Activated T-cell treated with anti-CD3 and anti-CD28 coated beads, Interleukin-2, amount 50 U/mL, for 72 hours (primary cell): Measurements from ENCODE around the gene THSD7A. TPM values are rescaled to one million over a fixed set of nuclear protein-coding genes. Genes with fewer than 3 reads are reported as not detected.

Experiments used
- ATAC-seq, 2 donors: fragments of 150-1000 bp; cut with Tn5 transposase; replicated peaks in 1 of 2; 2 replicates each; pipeline ENCODE4 v1.10.0; 2021; ENCODE audit warnings: moderate library complexity in 2 of 2, mild to moderate bottlenecking in 1 of 2
- DNase-seq, 2 donors: peaks; one replicate each; pipeline ENCODE4 v3.0.0; 2021 to 2022; ENCODE audit warnings: mixed read lengths in 1 of 2
- H3K27ac Mint-ChIP-seq: one replicate; pipeline ENCODE4 v1.8.0; 2022; ENCODE audit warnings: mild to moderate bottlenecking, moderate library complexity, mixed read lengths
- H3K27me3 Mint-ChIP-seq: one replicate; pipeline ENCODE4 v1.8.0; 2022; ENCODE audit warnings: low read depth, mixed read lengths
- H3K36me3 Mint-ChIP-seq, 2 donors: one replicate each; pipeline ENCODE4 v1.8.0; 2022; ENCODE audit warnings: mixed read lengths in 2 of 2, mild to moderate bottlenecking in 1 of 2; ENCODE audit not compliant: insufficient read depth in 2 of 2
- H3K4me1 Mint-ChIP-seq: one replicate; pipeline ENCODE4 v1.8.0; 2022; ENCODE audit warnings: low read depth, mixed read lengths
- H3K4me3 Mint-ChIP-seq, 2 donors: one replicate each; pipeline ENCODE4 v1.8.0; 2022; ENCODE audit warnings: mild to moderate bottlenecking in 2 of 2, mixed read lengths in 2 of 2, moderate library complexity in 2 of 2
- H3K9me3 Mint-ChIP-seq, 2 donors: one replicate each; pipeline ENCODE4 v1.8.0; 2022; ENCODE audit warnings: mixed read lengths in 2 of 2
- total RNA-seq, 2 donors: library from RNA; stranded (reverse); gene quantifications; one replicate each; pipeline ENCODE4 v1.2.3, GENCODE V29; 2022

The THSD7A gene
- total RNA-seq, 2 donors from 2014 or later: not detected

DNA sequence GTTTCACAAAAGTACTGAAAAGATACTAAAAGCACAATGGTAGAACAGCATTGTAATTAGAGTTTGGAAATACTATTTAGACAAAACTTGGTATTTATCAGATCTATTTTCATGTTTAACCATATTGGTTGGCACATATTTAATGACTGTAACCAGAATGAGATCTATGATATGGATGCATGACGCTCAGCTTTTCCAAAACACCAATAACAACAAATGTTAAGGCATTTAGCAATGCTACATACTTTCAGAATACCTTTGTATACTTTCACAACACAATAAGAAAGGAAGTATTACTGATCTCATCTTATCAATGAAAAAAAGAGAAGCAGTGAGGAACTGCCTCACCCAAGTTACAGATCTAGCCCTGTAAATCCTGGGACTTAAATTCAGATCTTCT is 74.8 kb downstream of the THSD7A start:
- H3K4me1 Mint-ChIP-seq: no peaks in the 10 kb centered on the region
- no peak for DNase-seq
- no peak overlapping the region for H3K4me3 Mint-ChIP-seq
- no peaks in the 10 kb centered on the region for H3K36me3 Mint-ChIP-seq
- no peaks in the 10 kb centered on the region for H3K27me3 Mint-ChIP-seq
- no peaks in the 10 kb centered on the region for H3K9me3 Mint-ChIP-seq
- no peak overlapping the region for H3K27ac Mint-ChIP-seq
- ATAC-seq: no peak

DNA sequence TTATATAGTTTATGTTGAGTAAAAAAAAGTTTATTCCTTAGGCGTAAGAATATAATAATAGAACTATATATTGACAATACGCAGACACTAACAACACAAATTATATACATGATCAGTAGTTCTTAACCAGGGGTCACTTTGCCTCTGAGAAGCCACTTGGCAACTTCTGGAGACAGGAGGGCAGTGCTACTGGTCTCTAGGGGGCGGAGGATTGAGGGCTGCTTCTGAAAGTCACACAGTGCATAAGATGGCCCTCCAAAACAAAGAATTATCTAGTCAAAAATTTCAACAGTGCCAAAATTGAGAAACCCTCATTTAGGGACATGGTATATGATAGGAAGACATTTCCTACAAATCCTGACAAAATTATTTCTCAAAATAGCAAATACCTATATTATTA is 77.1 kb downstream of the THSD7A start:
- Mint-ChIP-seq H3K9me3 (no peaks in the 10 kb centered on the region), H3K27ac (no peak overlapping the region), H3K4me1 (no peaks in the 10 kb centered on the region), H3K27me3 (no peaks in the 10 kb centered on the region), H3K4me3 (no peak overlapping the region), H3K36me3 (no peaks in the 10 kb centered on the region)
- no peak for ATAC-seq
- no peak for DNase-seq

DNA sequence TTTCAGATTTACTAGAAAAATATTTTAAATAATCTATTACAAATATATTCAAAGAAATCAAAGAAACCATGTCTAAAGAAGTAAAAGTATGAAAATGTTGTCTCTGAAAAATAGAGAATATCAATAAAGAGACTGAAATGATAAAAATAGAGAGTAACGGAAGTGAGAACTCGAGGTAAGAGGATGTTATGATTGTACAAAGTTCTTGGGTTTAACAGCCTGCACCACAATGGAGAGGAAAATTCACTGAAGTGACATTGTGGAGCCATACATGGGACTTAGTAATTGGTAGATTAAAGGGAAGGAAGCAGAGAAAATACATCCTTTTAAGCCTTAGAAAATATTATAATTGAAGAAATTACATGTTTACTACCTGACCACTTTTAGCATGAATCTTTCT is 77.9 kb downstream of the THSD7A start:
- Mint-ChIP-seq H3K4me1 (no peaks in the 10 kb centered on the region), H3K4me3 (no peak overlapping the region), H3K36me3 (no peaks in the 10 kb centered on the region), H3K27me3 (no peaks in the 10 kb centered on the region), H3K27ac (no peak overlapping the region), H3K9me3 (no peaks in the 10 kb centered on the region)
- DNase-seq: no peak
- no peak for ATAC-seq

DNA sequence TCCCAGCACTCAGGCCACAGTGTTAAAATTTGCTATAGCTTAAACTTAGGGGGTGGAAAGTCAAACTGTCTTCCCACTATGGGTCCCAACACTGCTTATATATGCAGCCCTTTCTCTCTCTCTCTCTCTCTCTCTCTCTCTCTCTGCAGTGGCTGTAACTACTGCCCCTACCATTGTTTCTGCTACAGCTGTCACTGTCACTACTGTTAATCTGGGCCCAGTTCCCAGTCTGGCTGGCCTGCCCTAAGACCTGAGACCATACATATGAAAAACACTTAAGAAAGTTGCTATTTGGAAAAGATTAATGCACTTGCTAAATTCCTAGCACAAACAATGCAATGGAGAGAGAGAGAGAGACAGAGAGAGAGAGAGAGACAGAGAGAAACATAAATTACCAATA is 78.6 kb downstream of the THSD7A start:
- no peak for DNase-seq
- Mint-ChIP-seq H3K4me1 (no peaks in the 10 kb centered on the region), H3K9me3 (no peaks in the 10 kb centered on the region), H3K4me3 (no peak overlapping the region), H3K27ac (no peak overlapping the region), H3K36me3 (no peaks in the 10 kb centered on the region), H3K27me3 (no peaks in the 10 kb centered on the region)
- ATAC-seq: no peak

DNA sequence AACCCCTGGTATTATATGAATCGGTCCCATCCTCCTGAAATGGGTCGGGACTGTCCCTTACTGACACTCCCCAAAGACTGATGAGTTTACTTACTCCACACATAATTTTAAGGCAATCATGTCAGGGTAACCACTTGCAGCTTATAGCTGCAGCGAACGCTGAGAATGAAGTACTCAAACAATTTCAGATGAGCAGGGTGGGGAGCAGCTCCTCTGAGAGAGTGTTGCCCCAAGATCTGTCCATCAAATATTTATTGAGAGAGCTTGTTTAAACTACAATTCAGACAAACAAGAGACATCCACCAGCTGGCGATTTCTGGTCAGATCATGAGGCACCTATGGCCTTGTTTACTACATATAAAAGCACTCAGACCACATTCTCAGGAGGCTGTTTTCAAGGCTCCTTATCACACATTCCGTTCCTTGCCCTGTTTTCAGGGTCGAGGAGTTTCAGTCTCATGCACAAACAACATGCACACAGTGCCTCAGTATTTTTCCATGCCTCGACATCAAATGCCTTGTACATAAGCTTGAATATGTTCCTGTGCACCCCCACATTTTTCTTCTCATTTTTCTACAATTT is 80.1 kb downstream of the THSD7A start:
- no peak for DNase-seq
- Mint-ChIP-seq H3K36me3 (no peaks in the 10 kb centered on the region), H3K27ac (no peak overlapping the region), H3K27me3 (no peaks in the 10 kb centered on the region), H3K4me1 (no peaks in the 10 kb centered on the region), H3K9me3 (no peaks in the 10 kb centered on the region), H3K4me3 (no peak overlapping the region)
- ATAC-seq: no peak

DNA sequence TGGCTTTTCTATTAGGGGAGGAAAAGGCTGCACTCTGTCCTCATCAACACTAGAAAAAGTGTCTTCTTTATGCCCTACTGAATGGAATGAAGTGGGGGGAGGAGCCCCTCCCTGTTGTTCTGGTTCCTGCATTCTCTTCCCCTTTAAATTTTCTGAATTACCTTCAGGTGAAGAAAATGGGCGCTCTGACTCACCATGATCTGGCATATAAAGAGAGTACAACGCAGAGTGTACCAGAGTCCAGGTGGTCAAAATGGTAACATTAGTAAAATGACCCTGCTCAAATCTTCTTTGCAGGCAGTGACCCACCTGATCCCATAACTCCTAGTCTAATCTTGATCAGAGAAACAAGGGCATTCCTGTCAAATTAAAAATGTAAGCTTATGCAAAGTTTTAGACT is 80.7 kb downstream of the THSD7A start:
- DNase-seq (no peak), ATAC-seq (no peak)
- Mint-ChIP-seq H3K4me3 (no peak overlapping the region), H3K9me3 (no peaks in the 10 kb centered on the region), H3K27ac (no peak overlapping the region), H3K27me3 (no peaks in the 10 kb centered on the region), H3K4me1 (no peaks in the 10 kb centered on the region), H3K36me3 (no peaks in the 10 kb centered on the region)

DNA sequence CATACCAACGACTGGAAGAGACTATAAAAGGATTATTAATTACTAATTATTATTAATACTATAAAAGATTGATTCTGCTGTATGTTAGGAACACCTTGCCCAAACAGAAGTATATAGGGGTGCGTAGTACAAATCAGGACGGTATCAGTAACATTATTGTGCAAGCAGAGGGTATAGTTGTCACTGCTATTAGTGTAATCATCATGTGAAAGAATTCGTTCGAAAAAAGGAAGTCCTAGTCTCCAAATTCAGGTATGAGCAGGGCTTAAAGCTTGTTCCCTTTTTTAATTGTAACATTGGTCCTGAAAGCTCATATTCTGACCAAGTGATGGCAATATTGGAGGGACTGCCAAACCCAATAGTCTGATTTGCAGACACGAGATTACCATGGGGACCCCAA is 81.8 kb downstream of the THSD7A start:
- no peak for ATAC-seq
- Mint-ChIP-seq H3K4me1 (no peaks in the 10 kb centered on the region), H3K36me3 (no peaks in the 10 kb centered on the region), H3K4me3 (no peak overlapping the region), H3K27me3 (no peaks in the 10 kb centered on the region), H3K27ac (no peak overlapping the region), H3K9me3 (no peaks in the 10 kb centered on the region)
- no peak for DNase-seq

DNA sequence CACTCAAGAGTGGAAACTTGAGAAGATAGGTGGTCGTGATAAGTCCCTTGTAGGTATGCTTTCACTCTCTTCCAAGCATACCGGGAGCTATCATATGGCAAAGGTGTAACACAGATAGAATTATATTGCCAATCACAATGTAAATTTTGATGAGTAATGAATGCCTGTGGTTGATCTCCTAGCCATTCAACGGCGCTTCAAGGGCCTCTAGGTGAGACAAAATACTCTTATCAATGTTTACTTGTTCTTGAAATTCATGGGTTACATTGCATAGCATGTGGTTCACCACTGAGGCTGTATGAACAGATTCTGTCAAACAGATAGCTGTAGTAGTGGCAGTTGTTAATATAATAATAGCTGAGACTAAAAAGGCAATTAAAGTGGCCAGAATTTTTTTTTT is 82.4 kb downstream of the THSD7A start:
- ATAC-seq (no peak), DNase-seq (no peak)
- Mint-ChIP-seq H3K36me3 (no peaks in the 10 kb centered on the region), H3K27ac (no peak overlapping the region), H3K4me1 (no peaks in the 10 kb centered on the region), H3K27me3 (no peaks in the 10 kb centered on the region), H3K4me3 (no peak overlapping the region), H3K9me3 (no peaks in the 10 kb centered on the region)

DNA sequence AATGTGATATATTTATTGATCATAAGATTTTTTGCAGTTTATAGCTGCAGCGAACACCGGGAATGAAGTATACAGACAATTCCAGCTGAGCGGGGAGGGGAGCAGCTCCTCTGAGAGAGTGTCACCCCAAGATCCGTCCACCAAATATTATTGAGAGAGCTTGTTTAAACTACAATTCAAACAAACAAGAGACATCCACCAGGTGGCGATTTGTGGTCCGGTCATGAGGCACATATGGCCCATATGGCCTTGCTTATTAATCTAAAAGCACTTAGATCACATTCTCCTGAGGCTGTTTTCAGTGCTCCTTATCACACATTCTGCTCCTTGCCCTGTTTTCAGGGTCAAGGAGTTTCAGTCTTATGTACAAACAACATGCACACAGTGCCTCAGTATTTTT is 83.1 kb downstream of the THSD7A start:
- ATAC-seq (no peak), DNase-seq (no peak)
- H3K4me1 Mint-ChIP-seq: no peaks in the 10 kb centered on the region
- no peaks in the 10 kb centered on the region for H3K9me3 Mint-ChIP-seq
- no peaks in the 10 kb centered on the region for H3K27me3 Mint-ChIP-seq
- no peaks in the 10 kb centered on the region for H3K36me3 Mint-ChIP-seq
- H3K27ac Mint-ChIP-seq: no peak overlapping the region
- H3K4me3 Mint-ChIP-seq: no peak overlapping the region

DNA sequence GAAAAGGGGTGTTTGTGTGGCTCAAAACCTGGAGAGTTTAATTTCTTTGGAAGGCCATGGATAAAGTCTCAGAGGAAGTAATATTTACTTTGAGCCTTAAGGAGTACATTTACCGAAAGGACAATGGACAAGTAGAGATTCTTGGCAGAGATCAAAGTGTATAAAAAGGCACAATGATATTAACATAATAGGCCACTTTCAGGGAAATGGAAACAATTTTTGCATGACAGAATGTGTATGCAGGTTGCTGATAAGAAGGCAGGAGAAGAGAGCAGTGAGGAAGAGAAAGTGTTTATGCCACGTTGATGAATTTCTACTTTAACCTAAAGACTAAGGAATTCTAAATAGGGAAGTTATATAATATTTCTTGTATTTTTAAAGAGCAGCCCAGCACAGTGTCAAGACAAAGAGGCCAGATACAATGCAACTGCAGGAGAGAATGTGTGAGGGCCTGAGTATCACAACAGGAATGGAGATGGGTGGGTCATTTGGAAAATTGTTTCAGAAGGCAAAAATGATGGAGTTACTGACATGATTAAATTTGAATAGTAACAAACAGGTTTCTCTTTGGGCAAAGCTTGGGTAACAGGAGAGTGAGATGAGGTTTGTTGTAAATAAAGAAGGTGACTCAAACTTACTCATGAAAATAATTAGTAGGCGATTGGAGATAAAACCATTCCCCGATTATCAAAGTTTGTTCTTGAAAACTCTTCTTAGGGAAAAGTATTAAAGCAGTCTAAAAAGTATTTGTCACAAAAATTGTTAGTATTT is 84.1 kb downstream of the THSD7A start:
- ATAC-seq: no peak
- no peak overlapping the region for H3K4me3 Mint-ChIP-seq
- H3K27ac Mint-ChIP-seq: no peak overlapping the region
- no peaks in the 10 kb centered on the region for H3K36me3 Mint-ChIP-seq
- no peak for DNase-seq
- H3K4me1 Mint-ChIP-seq: no peaks in the 10 kb centered on the region
- no peaks in the 10 kb centered on the region for H3K27me3 Mint-ChIP-seq
- no peaks in the 10 kb centered on the region for H3K9me3 Mint-ChIP-seq

DNA sequence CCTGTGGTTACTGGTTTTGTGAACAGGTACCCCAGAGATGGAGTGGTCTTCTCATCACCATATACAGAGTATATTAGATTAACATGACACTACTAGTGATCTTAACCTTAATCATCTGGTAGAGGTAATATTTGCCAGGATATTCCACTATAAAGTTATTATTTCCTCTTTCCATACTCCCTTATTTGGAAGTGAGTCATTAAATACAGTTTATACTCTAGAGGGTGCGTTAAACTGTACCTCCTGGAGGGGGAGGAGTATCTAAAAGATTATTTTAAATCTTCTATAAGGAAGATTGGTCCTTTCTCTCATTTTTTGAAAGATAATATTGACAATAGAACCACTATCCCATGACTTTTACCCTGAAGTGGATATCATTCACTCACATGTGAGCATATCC is 85.4 kb downstream of the THSD7A start:
- ATAC-seq (no peak), DNase-seq (no peak)
- H3K9me3 Mint-ChIP-seq: no peaks in the 10 kb centered on the region
- H3K27ac Mint-ChIP-seq: no peak overlapping the region
- no peak overlapping the region for H3K4me3 Mint-ChIP-seq
- H3K36me3 Mint-ChIP-seq: no peaks in the 10 kb centered on the region
- H3K4me1 Mint-ChIP-seq: no peaks in the 10 kb centered on the region
- no peaks in the 10 kb centered on the region for H3K27me3 Mint-ChIP-seq

DNA sequence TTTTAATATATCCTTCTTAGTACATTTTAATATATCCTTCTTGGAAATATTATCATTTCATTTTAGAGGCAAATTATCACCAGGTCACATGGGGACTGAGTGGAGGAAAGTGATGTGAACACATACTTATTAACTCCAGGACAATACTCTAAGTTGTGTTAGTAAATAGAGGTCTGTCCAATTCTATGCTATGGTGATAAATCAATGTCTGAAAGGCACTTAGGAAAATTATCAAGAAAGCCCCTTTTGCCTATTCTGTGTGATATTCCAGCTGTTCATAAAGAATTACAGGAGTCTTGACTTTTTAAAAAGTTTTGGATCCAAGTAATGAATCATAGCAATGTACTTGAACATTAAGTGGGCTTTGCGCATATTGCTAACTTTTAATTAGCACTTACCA is 88.5 kb downstream of the THSD7A start:
- H3K4me1 Mint-ChIP-seq: no peaks in the 10 kb centered on the region
- H3K9me3 Mint-ChIP-seq: no peaks in the 10 kb centered on the region
- H3K36me3 Mint-ChIP-seq: no peaks in the 10 kb centered on the region
- H3K27me3 Mint-ChIP-seq: no peaks in the 10 kb centered on the region
- H3K4me3 Mint-ChIP-seq: no peak overlapping the region
- ATAC-seq: no peak
- no peak for DNase-seq
- H3K27ac Mint-ChIP-seq: no peak overlapping the region

DNA sequence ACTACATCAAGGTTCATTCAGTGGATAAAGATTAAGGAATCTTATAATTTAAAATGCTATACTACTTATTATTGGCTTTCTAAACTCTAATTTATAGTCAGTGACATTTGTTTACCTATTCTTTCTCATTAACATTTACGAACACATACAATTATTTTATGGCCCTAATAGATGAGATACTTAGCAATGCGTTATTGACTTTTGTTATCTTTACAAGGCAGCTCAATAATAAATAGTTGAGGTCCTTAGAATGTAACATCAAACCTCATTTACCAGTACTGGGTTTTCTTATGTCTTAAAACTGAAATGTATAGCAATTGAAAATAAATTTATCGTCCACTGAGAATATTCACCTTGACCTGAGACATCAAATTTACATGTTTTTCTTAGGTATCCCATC is 89.0 kb downstream of the THSD7A start:
- Mint-ChIP-seq H3K27me3 (no peaks in the 10 kb centered on the region), H3K27ac (no peak overlapping the region), H3K36me3 (no peaks in the 10 kb centered on the region), H3K9me3 (no peaks in the 10 kb centered on the region), H3K4me3 (no peak overlapping the region), H3K4me1 (no peaks in the 10 kb centered on the region)
- ATAC-seq: no peak
- DNase-seq: no peak

DNA sequence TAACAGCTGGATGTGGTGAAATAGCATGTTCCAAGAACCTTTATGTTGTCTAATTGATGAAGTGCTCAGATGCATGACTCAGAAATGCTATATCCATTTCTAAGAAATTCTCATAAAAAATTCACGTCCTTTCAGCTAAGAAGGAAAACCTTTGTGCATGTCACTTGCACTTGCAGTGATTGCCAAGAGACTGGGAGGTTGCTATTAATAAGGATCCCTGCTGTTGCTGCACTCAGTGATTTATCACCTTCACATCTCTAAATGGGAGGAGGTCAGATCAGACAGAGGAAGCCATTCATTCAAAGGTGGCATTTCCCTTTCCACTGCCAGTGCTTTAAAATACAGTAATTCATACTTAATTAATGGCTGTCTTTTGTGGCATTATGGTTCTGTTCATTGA is 89.5 kb downstream of the THSD7A start:
- DNase-seq (no peak), ATAC-seq (no peak)
- no peaks in the 10 kb centered on the region for H3K9me3 Mint-ChIP-seq
- no peak overlapping the region for H3K27ac Mint-ChIP-seq
- no peak overlapping the region for H3K4me3 Mint-ChIP-seq
- no peaks in the 10 kb centered on the region for H3K27me3 Mint-ChIP-seq
- no peaks in the 10 kb centered on the region for H3K36me3 Mint-ChIP-seq
- no peaks in the 10 kb centered on the region for H3K4me1 Mint-ChIP-seq
